Omental fat pad (tissue), 4 donors: ENCODE measurements around the gene MARK2. TPM values are rescaled to one million over a fixed set of nuclear protein-coding genes. Genes with fewer than 3 reads are reported as not detected.
A peak's percentile ranks its signal among the peaks of the same experiment; 100 is the strongest.
"Not testable (repeated sequence)": the region's sequence is repeated elsewhere in the genome, so short reads cannot be mapped to it uniquely, and the experiment has no call there.

ENCODE experiments used
- ATAC-seq: fragments of 150-250 bp; one replicate; pipeline ENCODE4 v1.9.1; 2016; ENCODE audit warnings: mild to moderate bottlenecking, moderate library complexity; ENCODE audit not compliant: low FRiP score
- DNase-seq: peaks from one replicate; pipeline ENCODE4 v3.0.0-alpha.2; 2019; ENCODE audit warnings: low spot score
- CTCF ChIP-seq, 3 donors: fragments of 450-650 bp; IDR thresholded peaks; one replicate each; pipeline ENCODE4 v1.5.1; 2016 to 2017; ENCODE audit warnings: antibody characterized with exemption in 3 of 3, mild to moderate bottlenecking in 3 of 3, moderate library complexity in 2 of 3
- total RNA-seq, 4 donors: library from RNA; depleted of rRNA; stranded (reverse); fragments of >200 nt; gene quantifications; one replicate each; pipeline ENCODE4 v1.1.0, GENCODE V29; 2016

MARK2 gene
- total RNA-seq, 4 donors from 2014 or later: 14.8 to 27.1 (median 23.4) TPM

GRCh38 chr11:63850920-63851319, 12.0 kb downstream of the MARK2 start:
- ATAC-seq: no peak
- no peak for TF ChIP-seq CTCF (IDR thresholded peaks at IDR 0.05)
- no peak for DNase-seq

GRCh38 chr11:63851364-63851763, 12.5 kb downstream of the MARK2 start:
- ATAC-seq (no peak), DNase-seq (no peak)
- no peak for TF ChIP-seq CTCF (IDR thresholded peaks at IDR 0.05)

- TF ChIP-seq CTCF (IDR thresholded peaks at IDR 0.05): no peak
- DNase-seq (no peak), ATAC-seq (no peak)
Observed at GRCh38 chr11:63853476-63853875, 14.6 kb downstream of the MARK2 start.

GRCh38 chr11:63854696-63855095, 15.8 kb downstream of the MARK2 start:
- TF ChIP-seq CTCF (IDR thresholded peaks at IDR 0.05): no peak
- DNase-seq: no peak
- ATAC-seq: no peak

GRCh38 chr11:63855975-63856374, 17.1 kb downstream of the MARK2 start:
- no peak for TF ChIP-seq CTCF (IDR thresholded peaks at IDR 0.05)
- ATAC-seq: no peak
- no peak for DNase-seq

- ATAC-seq: peak; percentile 51
- no peak for TF ChIP-seq CTCF (IDR thresholded peaks at IDR 0.05)
Observed at GRCh38 chr11:63858628-63859550, 20.0 kb downstream of the MARK2 start.

GRCh38 chr11:63862923-63863322, 24.0 kb downstream of the MARK2 start:
- DNase-seq (no peak), ATAC-seq (no peak)
- no peak for TF ChIP-seq CTCF (IDR thresholded peaks at IDR 0.05)

More at GRCh38 chr11:63858628-63859550, 20.0 kb downstream of the MARK2 start:
- DNase-seq: no peak

- not testable (repeated sequence) for DNase-seq, ATAC-seq
Observed at GRCh38 chr11:63863620-63864019, 24.7 kb downstream of the MARK2 start.
